SK-N-SH treated with all-trans-retinoic acid at 6 μM for 48 hours (cell line): Measurements from ENCODE around the gene ABCF2.

Source experiments
- BACH2 ChIP-seq: fragments of 250-450 bp; sonication (Bioruptor Pico); IDR thresholded peaks from 2 replicates; pipeline ENCODE4 v1.9.0; 2021; ENCODE audit warnings: mild to moderate bottlenecking, borderline replicate concordance
- CSDC2 ChIP-seq: fragments of 250-450 bp; sonication (Bioruptor Pico); IDR thresholded peaks from 2 replicates; pipeline ENCODE4 v1.5.0; 2020; ENCODE audit warnings: mild to moderate bottlenecking, moderate library complexity
- ISL1 ChIP-seq: fragments of 250-450 bp; sonication (Bioruptor Pico); IDR thresholded peaks from 2 replicates; pipeline ENCODE4 v2.1.2; 2022; ENCODE audit warnings: mild to moderate bottlenecking, moderate library complexity
- OSR1 ChIP-seq: fragments of 250-450 bp; sonication (Bioruptor Pico); IDR thresholded peaks from 2 replicates; pipeline ENCODE4 v1.8.0; 2022; ENCODE audit warnings: moderate library complexity, mild to moderate bottlenecking, inconsistent platforms
- POU6F1 ChIP-seq: fragments of 250-450 bp; sonication (Bioruptor Pico); IDR thresholded peaks from 2 replicates; pipeline ENCODE4 v1.8.0; 2021; ENCODE audit warnings: low read depth, mild to moderate bottlenecking, moderate library complexity, borderline replicate concordance
- PPARA ChIP-seq: fragments of 250-450 bp; sonication (Bioruptor Pico); IDR thresholded peaks from 2 replicates; pipeline ENCODE4 v1.5.0; 2020; ENCODE audit warnings: mild to moderate bottlenecking, borderline replicate concordance

GRCh38 chr7:151168003-151168786 lies 58.8 kb downstream of the ABCF2 start:
- TF ChIP-seq POU6F1 (CRISPR knock-in tag) (no peak), PPARA (CRISPR knock-in tag) (no peak), OSR1 (CRISPR knock-in tag) (no peak), BACH2 (CRISPR knock-in tag) (no peak), ISL1 (no peak), CSDC2 (CRISPR knock-in tag) (no peak)
